IPS-18a (cell line): ENCODE results near the gene CRIP2.

Experiments
- H3K27ac ChIP-seq: one replicate; pipeline ENCODE4 v1.5.1; 2013; ENCODE audit warnings: low read length
- H3K27me3 ChIP-seq: one replicate; pipeline ENCODE4 v1.6.1; 2013; ENCODE audit warnings: mild to moderate bottlenecking, low read length; ENCODE audit not compliant: control insufficient read depth, insufficient read depth
- H3K36me3 ChIP-seq: one replicate; pipeline ENCODE4 v1.6.1; 2013; ENCODE audit warnings: low read depth, low read length; ENCODE audit not compliant: control insufficient read depth
- H3K4me1 ChIP-seq: one replicate; pipeline ENCODE4 v1.6.1; 2013; ENCODE audit warnings: low read depth, low read length; ENCODE audit not compliant: control insufficient read depth
- H3K4me3 ChIP-seq: one replicate; pipeline ENCODE4 v1.5.1; 2013; ENCODE audit warnings: low read length
- H3K9ac ChIP-seq: one replicate; pipeline ENCODE4 v1.6.1; 2013; ENCODE audit warnings: mild to moderate bottlenecking, low read length, moderate library complexity
- H3K9me3 ChIP-seq: one replicate; pipeline ENCODE4 v1.6.1; 2013; ENCODE audit warnings: low read depth, low read length; ENCODE audit not compliant: control insufficient read depth

CRIP2 gene

DNA sequence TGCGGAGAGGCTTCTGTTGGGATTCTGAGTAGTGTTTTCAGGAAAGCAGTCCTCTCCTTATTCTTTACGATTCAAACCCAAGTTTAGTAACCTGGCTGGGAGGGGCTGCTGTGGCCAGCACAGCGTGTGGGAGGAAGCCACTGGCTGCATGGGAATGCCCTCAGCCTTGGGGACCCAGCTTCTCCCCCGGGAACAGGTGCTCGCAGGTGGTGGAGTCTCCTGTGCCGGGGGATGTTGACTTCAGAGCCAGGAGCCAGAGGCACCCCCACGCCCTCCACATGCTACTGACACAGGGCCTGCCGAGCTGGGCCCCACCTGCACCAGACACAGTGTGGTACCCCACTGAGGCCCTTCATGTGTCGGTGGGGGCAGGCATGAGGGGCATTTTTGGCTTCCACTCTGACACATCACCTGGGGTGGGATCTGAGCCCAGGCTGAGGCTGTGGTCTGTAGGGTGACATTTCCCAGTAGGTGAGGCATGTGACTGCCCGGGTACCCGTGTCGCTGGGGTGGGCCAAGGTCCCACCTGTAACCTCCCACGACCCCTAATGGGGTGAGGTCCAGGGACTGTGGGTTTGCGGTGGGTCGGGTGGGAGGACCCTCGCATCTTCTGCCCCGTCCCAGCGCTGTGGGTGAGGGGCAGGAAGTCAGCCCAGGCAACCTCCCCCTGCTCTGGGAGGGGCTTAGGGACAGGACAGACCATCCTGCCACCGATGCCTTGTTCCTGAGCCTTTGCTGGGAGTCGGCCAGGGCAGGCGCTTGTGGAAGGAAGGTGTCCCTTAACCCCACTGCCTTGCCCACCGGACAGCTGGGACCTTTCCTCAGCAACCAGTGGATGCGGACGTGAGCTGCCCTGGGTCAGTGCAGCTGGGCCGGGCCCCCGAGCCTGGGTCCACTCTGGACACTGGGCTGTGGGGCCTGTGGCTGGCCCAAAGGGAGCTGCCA, 28.4 kb upstream of the CRIP2 start:
- Histone ChIP-seq H3K27ac (no peak overlapping the region), H3K4me1 (no peaks in the 10 kb centered on the region), H3K27me3 (no peaks in the 10 kb centered on the region), H3K9me3 (no peaks in the 10 kb centered on the region), H3K9ac (no peak overlapping the region), H3K36me3 (peaks cover 30% of the 10 kb centered on the region), H3K4me3 (no peak overlapping the region)

- Histone ChIP-seq H3K9me3 (no peaks in the 10 kb centered on the region), H3K27me3 (no peaks in the 10 kb centered on the region), H3K4me1 (no peaks in the 10 kb centered on the region), H3K4me3 (no peak overlapping the region), H3K36me3 (peaks cover 28% of the 10 kb centered on the region), H3K9ac (no peak overlapping the region), H3K27ac (no peak overlapping the region)
Observed at GRCh38 chr14:105446971-105447370, 27.6 kb upstream of the CRIP2 start.

DNA sequence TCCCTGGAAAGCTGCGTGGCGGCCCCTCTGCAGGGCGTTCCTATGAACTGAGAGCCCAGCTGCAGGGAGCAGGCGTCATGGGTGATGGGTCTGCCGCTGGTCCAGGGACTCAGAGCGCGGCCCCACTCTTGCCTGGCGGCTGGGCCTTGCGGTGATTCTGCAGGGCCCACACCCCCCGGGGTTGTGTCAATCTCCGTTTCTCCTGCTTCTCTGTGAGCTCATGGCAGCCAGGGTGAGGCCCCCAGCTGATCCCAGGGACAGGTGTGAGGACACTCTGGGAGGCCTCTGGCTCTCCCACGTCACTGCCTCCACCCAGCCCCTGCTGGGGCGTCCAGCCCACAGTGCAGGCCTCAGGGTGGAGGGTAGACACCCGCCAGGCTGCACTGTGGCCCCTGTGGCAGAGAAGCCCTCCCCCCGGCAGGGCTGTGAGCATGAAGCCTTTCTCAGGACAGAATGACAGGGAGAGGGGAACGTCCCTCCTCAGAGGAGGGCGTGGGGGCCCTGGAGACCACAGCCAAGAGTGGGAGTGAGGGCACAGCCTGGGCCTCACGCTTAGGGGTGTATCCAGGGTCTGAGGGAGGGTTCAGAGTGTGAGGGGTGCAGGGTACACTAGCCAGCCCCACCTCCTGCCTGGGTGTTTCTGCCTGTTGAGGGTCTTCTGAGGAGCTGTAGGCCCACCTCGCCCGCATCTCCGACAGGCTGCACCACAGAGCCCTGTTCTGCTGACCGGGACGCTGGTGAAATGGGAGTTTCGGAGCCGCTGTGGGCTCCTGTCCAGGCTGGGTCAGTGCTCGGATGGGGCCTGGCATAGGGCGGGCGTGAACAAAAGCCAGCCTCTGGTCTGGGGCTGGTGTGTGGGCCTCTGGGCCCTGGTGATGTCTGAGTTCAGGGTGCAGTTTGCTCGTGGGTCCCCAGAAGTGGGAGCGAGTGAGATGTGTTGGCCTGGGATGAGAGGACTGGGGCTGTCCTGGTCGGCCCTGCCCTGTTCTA, 26.7 kb upstream of the CRIP2 start:
- H3K36me3 ChIP-seq = peaks cover 35% of the 10 kb centered on the region

GRCh38 chr14:105448706-105449111, 25.9 kb upstream of the CRIP2 start:
- no peak overlapping the region for H3K9ac ChIP-seq
- H3K9me3 ChIP-seq = no peaks in the 10 kb centered on the region
- no peak overlapping the region for H3K4me3 ChIP-seq
- H3K4me1 ChIP-seq = no peaks in the 10 kb centered on the region
- H3K36me3 ChIP-seq = peaks cover 34% of the 10 kb centered on the region
- no peak overlapping the region for H3K27ac ChIP-seq
- H3K27me3 ChIP-seq = no peaks in the 10 kb centered on the region

More for the DNA sequence above, 26.7 kb upstream of the CRIP2 start:
- no peak overlapping the region for H3K9ac ChIP-seq
- no peak overlapping the region for H3K4me3 ChIP-seq
- no peak overlapping the region for H3K27ac ChIP-seq
- no peaks in the 10 kb centered on the region for H3K27me3 ChIP-seq
- no peaks in the 10 kb centered on the region for H3K4me1 ChIP-seq
- H3K9me3 ChIP-seq = no peaks in the 10 kb centered on the region

GRCh38 chr14:105449276-105450122, 25.1 kb upstream of the CRIP2 start:
- Histone ChIP-seq H3K27ac (no peak overlapping the region), H3K4me1 (no peaks in the 10 kb centered on the region), H3K9ac (no peak overlapping the region), H3K36me3 (peaks cover 40% of the 10 kb centered on the region), H3K4me3 (no peak overlapping the region), H3K9me3 (no peaks in the 10 kb centered on the region), H3K27me3 (no peaks in the 10 kb centered on the region)

- Histone ChIP-seq H3K27me3 (no peaks in the 10 kb centered on the region), H3K27ac (no peak overlapping the region), H3K4me3 (no peak overlapping the region), H3K9ac (no peak overlapping the region), H3K9me3 (no peaks in the 10 kb centered on the region), H3K36me3 (peaks cover 44% of the 10 kb centered on the region), H3K4me1 (no peaks in the 10 kb centered on the region)
Observed at GRCh38 chr14:105450123-105450505, 24.5 kb upstream of the CRIP2 start.

DNA sequence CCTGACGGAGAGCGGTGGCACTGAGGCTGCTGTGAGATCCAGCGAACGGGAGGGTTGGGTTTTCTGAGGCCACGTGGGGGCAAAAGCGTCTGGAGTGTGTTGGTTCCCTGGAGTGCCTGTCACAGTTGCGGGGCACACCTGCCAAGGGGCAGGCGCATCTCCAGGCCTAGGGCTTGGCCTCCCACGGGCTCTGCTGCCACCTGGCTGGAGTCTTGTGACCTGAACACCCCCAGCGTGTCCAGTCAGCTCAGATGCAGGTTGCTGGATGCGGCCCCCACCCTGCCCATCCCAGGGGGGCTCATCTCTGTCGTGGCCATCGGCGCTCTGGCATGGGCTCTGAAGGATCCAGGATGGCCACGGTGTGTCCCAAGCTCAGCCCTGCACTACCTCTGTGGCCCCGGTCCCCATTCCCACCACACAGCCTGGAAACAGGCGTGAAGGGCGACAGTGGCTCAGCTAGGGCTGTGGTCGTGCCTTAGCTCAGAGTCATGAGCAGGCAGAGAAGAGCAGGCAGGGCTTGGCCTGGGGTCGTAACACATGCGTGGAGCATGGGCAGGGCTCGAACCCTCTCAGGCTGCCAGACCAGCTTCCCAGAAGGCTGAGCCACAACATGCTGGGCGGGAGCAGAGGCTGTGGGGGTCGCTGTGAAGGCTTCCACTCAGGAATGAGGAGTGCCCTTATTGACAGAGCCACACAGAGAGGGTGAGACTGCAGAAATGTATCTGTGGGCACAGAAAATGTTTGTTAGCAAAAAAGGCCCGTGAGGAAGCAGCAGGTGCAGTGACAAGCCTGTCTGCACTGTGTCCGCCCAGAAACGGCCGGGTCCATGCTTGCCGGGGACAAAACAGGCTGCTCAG, 23.5 kb upstream of the CRIP2 start:
- H3K9me3 ChIP-seq = no peaks in the 10 kb centered on the region
- no peak overlapping the region for H3K4me3 ChIP-seq
- no peaks in the 10 kb centered on the region for H3K4me1 ChIP-seq
- H3K9ac ChIP-seq = no peak overlapping the region
- H3K27ac ChIP-seq = no peak overlapping the region
- H3K27me3 ChIP-seq = no peaks in the 10 kb centered on the region
- H3K36me3 ChIP-seq = peaks cover 51% of the 10 kb centered on the region

DNA sequence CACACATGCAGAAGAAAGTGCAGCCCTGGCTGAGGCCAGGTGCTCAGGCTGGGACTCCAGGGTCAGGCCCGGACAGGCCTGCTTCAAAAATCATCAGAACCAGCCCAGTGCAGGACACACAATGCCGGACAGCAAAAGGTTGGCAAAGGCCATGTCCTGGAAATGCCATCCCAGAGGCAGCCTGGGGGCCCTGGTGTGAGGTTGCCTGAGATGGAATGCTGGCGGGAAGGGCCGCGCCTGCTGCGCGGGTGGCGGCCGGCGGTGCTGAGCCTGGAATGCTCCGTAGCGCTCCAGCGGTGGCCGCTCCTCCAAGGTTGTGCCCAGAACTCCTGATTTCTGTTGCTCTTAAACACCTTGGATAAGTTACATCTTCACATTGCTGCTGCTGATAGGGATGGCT, 21.7 kb upstream of the CRIP2 start:
- Histone ChIP-seq H3K9me3 (no peaks in the 10 kb centered on the region), H3K4me1 (no peaks in the 10 kb centered on the region), H3K4me3 (no peak overlapping the region), H3K9ac (no peak overlapping the region), H3K36me3 (peaks cover 65% of the 10 kb centered on the region), H3K27me3 (no peaks in the 10 kb centered on the region), H3K27ac (no peak overlapping the region)

DNA sequence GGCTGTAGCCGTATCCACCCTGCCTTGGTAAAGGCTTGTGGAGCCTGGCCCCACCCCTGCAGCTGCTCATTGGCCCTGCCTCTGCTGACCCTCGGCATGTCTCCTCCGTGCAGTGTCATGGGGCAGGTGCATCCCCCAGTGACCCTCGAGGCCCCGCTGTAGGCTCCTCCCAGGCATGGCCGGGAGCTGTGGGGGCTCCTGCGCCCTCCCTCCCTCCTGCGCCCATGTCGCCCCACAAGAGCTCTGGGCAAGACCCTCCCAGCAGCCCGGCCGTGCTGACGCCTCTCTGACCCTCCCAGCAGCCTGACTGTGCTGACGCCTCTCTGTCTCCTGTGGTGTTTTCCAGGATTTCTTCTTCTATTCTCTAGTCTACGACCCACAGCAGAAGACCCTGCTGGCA, 20.8 kb upstream of the CRIP2 start:
- peaks cover 65% of the 10 kb centered on the region for H3K36me3 ChIP-seq
- H3K4me3 ChIP-seq = no peak overlapping the region
- H3K27ac ChIP-seq = no peak overlapping the region
- H3K4me1 ChIP-seq = no peaks in the 10 kb centered on the region
- H3K27me3 ChIP-seq = no peaks in the 10 kb centered on the region
- no peaks in the 10 kb centered on the region for H3K9me3 ChIP-seq
- H3K9ac ChIP-seq = no peak overlapping the region

DNA sequence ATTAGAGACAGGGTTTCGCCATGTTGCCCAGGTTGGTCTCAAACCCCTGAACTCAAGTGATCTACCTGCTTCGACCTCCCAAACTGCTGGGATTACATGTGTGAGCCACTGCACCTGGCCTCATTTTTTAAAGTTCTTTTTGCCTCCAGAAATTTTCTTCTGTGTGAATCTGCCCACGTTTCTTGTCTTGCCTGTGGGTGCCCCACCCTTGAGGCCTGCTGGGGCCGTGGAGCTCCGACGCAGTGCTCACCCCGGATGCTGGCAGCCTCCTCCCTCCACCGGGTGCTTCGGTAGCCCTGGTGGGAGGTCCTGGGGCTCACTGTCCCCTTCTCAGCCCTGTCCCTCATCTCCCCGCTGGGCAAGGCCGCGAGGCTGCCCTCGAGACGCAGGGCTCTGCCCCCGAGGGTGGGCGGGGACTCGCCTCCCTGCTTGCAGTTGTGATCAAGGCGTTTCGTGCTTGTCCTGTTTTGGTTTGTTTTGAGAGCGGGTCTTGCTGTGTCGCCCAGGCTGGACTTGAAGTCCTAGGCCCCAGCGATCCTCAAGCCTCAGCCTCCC, 19.5 kb upstream of the CRIP2 start:
- H3K27ac ChIP-seq = no peak overlapping the region
- no peaks in the 10 kb centered on the region for H3K9me3 ChIP-seq
- H3K4me3 ChIP-seq = no peak overlapping the region
- H3K36me3 ChIP-seq = peaks cover 59% of the 10 kb centered on the region
- H3K9ac ChIP-seq = no peak overlapping the region
- H3K4me1 ChIP-seq = no peaks in the 10 kb centered on the region
- no peaks in the 10 kb centered on the region for H3K27me3 ChIP-seq
